CD4-positive, alpha-beta T cell treated with Interleukin-1 beta for 1 hour (primary cell): Measurements from ENCODE around the gene FADS3.
"Not testable (repeated sequence)": the region's sequence is repeated elsewhere in the genome, so short reads cannot be mapped to it uniquely, and the experiment has no call there.

ENCODE experiments used
- DNase-seq, 2 donors: peaks; one replicate each; pipeline ENCODE4 v3.0.0-alpha.2; 2020 to 2022

FADS3 gene

GRCh38 chr11:61897387-61898246 lies 6.3 kb upstream of the FADS3 start:
- DNase-seq = peak; percentile 76 to 77

DNA sequence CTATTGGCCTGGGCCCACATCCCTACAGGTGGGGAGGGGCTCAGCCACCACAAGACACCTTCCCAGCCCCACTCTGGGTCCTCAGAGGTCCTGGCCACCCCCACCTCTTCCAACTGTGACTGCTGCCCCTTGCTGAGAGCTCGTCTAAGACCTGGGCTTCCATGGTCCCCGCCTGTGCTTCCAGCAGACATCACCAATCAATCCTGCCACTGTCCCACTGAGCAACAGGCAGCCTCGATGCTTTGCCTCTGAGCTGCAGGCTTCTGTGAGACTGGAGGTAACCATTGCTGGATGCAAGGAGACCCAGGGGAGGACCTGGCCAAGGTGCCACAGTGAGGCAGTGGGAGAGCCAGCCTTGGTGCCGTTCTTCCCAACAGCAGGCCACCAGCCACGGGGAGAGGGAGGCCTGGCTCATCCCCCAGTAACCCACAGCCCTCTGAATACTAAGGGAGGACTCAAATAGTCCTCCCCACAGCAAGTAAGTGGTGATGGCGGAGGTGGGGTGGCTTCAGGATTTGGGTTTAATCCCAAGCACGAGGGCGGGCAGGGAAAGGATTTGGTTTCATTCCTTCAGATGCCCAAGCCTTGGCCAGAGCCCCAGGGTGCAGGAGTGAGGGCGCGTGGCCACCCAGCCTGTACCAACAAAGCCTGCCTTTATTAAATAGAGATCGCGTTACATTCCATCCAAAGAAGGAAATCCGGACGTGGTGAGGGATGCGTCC lies 5.5 kb upstream of the FADS3 start:
- DNase-seq = no peak

DNA sequence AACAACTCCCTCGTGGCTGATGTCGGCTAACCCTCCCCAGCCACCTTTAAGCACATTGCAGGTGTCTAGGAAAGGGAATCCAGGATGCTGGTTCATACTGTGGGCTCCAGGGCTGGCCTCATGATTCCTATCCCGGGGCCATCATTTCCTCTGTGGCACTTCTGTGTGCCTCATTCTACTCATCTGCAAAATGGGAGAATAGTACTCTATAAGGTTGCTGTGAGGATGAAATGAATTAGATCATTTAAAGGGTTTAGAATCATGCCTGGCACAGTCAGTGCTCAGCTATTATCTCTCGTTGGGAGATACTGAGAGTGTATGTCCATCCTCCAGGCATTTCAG lies 4.3 kb upstream of the FADS3 start:
- no peak for DNase-seq

- DNase-seq = no peak
These were observed 3.8 kb upstream of the FADS3 start for GRCh38 chr11:61895046-61895717.

- DNase-seq = no peak
These were observed 2.6 kb upstream of the FADS3 start for GRCh38 chr11:61893981-61894380.

DNA sequence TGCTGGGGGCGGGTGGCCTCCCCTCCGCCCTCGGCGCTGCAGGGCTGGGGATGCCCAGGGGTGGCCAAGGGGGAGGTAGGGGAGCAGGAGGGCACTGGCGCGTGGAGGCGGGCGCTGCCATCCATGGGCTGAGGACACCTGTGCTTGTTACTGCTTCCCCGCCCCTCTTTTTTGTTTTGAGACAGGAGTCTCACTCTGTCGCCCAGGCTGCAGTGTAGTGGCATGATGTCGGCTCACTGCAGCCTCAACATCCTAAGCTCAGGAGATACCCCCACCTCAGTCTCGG lies 683 bp upstream of the FADS3 start:
- DNase-seq = no peak

DNA sequence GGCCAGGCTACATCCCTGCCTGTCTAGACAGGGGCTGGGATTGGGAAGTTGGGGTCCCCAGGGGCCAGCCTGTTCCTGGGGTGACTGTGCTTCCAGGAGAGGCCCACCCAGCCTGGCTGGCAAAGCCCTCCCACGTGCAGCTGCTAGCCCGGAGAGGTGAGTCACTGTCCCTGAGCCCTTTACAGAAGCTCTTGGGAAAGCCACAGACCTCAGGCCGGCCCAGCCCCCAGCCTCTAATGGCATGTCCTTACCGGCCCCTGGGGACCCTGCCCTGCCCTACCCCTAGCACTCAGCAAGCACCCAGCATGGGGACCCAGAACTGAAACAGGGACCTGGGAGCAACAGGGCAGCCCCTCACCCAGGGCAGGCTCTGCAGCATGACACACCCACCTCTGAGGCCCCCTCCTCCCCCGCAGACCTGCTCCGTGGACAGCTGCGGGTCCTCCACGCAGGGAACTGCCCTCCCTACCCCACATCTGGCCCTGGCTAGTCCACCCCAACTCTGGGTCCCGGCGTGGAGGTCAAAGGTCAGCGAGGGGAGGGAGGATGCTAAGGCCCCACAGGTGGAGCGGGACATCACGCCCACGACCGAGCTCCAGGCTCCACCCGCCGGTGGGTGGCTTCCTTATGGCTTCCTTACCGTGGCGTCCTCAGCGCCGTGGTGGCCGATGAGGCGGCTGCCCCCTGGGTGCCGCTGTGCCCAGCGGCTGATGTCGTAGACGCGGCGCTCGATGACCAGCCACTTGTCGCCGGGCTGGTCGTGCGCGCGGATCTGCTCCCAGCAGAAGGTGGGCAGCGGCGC lies 615 bp downstream of the FADS3 start:
- DNase-seq = peak; percentile 33

GRCh38 chr11:61889831-61890230 lies 1.5 kb downstream of the FADS3 start:
- DNase-seq = no peak

DNA sequence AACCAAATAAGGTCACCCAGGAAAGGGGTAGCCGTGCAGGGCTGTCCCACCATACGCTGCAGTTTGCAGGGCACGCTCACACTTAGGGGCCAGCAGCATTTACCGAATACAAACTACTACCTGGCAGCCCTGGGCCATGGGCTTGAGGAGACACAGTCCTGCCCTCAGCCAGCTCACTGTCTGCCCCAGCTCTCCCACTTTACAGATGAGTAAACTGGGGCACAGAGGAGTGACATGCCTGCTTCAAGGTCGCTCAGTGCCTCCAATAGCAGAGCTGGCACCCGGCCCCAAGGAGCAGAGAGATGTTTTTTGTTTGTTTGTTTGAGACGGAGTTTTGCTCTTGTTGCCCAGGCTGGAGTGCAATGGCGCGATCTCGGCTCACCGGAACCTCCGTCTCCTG lies 2.8 kb downstream of the FADS3 start:
- no peak for DNase-seq

GRCh38 chr11:61887839-61888494 lies 3.4 kb downstream of the FADS3 start:
- no peak for DNase-seq

- DNase-seq = no peak
These were observed 4.7 kb downstream of the FADS3 start for GRCh38 chr11:61886643-61887042.

GRCh38 chr11:61885784-61886580 lies 5.4 kb downstream of the FADS3 start:
- DNase-seq = no peak

DNA sequence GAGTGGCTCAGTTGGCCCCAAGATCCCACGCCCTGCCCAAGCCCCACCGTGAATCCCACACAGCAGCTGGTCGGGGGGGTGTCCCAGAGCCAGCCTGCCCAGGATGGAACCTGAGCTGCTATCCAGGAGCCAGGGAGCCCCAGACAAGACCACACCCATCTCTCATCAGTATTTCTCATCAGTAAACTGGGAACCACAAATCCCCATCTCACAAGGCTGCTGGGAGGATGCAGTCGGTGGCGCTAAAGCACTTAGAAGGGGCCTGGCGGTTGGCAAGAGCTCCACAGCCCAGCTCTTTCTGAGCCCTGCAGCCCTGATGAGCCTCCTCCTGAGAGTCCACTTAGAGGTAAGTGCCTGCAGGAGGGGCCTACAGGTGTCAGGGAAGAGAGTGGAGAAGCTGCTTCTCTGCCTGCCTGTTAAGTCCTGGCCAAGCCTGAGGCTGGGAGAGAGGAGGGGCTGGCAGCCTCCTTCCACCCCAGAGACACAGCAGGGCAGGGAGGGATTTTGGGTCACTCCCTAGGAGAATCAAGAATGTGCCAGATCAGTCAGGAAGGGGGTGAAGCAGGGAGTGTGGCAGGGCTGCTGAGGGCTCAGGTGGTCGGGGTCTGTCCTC lies 6.1 kb downstream of the FADS3 start:
- no peak for DNase-seq

GRCh38 chr11:61883947-61884346 lies 7.4 kb downstream of the FADS3 start:
- no peak for DNase-seq

- no peak for DNase-seq
These were observed 8.0 kb downstream of the FADS3 start for GRCh38 chr11:61883327-61883726.

GRCh38 chr11:61882879-61883278 lies 8.5 kb downstream of the FADS3 start:
- no peak for DNase-seq

- not testable (repeated sequence) for DNase-seq
These were observed 9.1 kb downstream of the FADS3 start for GRCh38 chr11:61882267-61882666.

DNA sequence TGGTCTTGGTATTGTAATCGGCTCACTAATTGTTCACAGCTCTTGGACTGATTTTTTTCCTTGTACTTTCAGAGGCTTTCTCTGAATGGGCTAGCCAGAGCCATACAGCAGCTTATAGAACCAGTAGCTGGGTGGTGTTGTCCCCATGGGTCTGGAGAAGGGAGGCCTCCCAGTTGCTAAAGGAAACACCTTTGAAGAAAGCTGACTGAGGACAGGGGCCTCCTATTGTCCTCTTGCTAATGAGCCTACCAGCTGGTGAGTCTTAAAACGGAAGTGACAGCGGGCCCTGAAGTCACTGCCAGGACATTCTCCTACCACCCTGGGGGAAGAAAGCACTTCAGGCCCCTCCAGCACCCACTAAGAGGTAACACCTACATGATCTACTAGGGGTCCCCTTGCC lies 9.9 kb downstream of the FADS3 start:
- no peak for DNase-seq

GRCh38 chr11:61880454-61880853 lies 10.9 kb downstream of the FADS3 start:
- peak in 1 of 2 donors; percentile 27 for DNase-seq

- DNase-seq = no peak
These were observed 11.3 kb downstream of the FADS3 start for GRCh38 chr11:61880031-61880430.

GRCh38 chr11:61879152-61879551 lies 12.2 kb downstream of the FADS3 start:
- no peak for DNase-seq
